Measurements from ENCODE around the gene GPR87. TPM values are rescaled to one million over a fixed set of nuclear protein-coding genes. Genes with fewer than 3 reads are reported as not detected.
A peak's percentile ranks its signal among the peaks of the same experiment; 100 is the strongest.

Gene GPR87
- total RNA-seq, 1 experiment from 2014 or later, result 1.8 TPM

DNA sequence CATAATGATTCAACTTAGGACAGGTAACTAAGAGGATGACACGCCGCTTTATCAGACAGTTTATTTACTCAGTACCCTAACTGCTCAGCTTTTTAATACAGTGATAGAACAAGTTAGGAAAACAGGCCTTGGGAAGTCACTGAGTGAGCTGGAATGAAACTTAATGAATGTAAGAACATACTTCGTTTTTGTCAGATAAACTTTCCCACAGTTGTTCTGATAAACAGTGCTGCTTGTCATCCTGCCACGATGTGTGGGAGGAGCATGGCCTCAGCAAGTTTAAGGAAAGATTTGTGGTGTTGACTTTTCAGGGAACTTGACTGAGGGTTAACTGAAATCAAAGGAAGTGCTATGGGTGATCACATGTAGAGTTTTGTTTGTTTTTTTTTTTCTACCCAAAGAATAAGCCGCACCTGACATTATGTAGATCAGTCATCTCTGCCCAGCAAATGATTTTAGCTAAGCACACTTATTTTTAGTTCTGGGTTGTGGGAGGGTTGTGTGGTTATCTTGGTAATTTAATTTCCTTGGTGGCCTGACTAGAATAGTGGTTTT is 32.6 kb downstream of the GPR87 start:
- peak; percentile 52 for DNase-seq (ENCODE audit: low spot score)

GRCh38 chr3:151283387-151283786 is 33.2 kb downstream of the GPR87 start:
- DNase-seq (ENCODE audit: low spot score), result no peak

DNA sequence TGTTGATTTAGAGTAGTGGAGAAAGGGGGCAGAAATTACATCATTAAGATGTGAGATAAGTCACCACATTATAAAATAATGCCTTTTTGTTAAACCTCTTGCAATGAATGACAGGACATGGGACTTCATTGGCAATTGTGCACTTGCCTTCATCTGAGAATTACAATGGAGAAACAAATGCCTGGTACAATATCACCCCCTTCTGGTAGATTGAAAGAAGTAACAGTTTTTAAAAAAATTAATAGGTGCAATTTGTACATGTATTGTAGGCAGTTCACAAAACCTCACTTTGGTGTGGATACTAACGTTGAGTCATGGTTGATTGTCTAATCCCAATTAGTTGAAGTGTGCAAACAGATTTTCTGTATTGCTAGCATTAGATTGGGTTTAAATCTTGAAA is 33.7 kb downstream of the GPR87 start:
- peak; percentile 85 for DNase-seq (ENCODE audit: low spot score)

- no peak for DNase-seq (ENCODE audit: low spot score)
These were observed 34.8 kb downstream of the GPR87 start for GRCh38 chr3:151281671-151282324.

DNA sequence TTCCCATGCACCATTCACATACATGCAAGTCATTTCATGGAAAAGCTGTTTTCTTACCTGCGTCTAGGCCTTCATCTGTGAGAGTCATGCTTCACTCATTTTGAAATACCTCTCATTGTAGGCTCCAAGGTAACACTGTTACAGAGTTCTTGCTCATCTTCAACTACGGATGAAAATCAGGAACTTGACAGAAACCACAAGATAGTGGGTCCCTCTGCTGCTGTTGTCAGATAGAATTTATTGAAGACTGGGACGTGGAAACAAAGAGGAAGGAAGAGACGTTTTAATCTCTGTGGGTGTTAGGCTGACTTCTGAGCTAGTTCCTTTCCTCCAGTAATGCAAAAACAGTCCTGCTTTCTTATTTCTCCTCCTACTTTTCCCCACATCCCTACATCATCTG is 38.4 kb downstream of the GPR87 start, which contains the start of gene P2RY14:
P2RY14 (minus strand) TSS at position 313 of the 400 bp plus-strand sequence. CDS start 64,226 bp downstream, outside the sequence.
- DNase-seq (ENCODE audit: low spot score), result no peak

GRCh38 chr3:151276687-151277042 is 40.0 kb downstream of the GPR87 start:
- DNase-seq (ENCODE audit: low spot score), result no peak

DNA sequence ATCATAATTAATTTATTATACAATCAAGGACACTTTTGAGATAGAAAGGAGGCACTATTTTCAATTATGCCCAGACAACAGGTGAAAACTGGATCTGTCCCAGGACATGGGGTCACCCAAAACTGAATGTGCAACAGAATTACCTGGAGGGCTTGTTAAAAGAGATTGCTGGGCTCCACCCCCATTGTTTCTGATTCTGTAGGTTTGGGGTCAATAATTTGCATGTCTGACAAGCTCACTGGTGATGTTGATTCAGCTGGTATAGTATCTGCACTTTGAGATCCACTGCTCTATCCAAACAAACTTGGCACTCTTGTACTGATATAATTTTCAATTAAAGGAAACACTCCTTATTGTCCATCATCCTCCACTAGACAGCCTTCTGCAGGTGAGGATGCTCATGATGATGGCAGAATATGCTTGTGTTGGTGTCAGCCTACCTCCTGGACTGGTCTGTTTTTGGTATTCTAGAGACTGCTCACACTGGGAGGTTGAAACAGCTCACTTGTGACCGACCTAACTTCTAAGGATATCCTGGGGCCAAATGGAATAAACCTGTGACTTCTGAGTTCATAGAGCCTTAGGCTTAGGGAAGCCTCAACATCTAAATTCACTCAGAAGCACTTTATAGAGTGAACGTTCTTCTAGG is 40.5 kb downstream of the GPR87 start:
- DNase-seq (ENCODE audit: low spot score), result no peak

- DNase-seq (ENCODE audit: low spot score), result no peak
These were observed 41.5 kb downstream of the GPR87 start for GRCh38 chr3:151275091-151275490.

GRCh38 chr3:151269631-151270030 is 47.0 kb downstream of the GPR87 start:
- no peak for DNase-seq (ENCODE audit: low spot score)

DNA sequence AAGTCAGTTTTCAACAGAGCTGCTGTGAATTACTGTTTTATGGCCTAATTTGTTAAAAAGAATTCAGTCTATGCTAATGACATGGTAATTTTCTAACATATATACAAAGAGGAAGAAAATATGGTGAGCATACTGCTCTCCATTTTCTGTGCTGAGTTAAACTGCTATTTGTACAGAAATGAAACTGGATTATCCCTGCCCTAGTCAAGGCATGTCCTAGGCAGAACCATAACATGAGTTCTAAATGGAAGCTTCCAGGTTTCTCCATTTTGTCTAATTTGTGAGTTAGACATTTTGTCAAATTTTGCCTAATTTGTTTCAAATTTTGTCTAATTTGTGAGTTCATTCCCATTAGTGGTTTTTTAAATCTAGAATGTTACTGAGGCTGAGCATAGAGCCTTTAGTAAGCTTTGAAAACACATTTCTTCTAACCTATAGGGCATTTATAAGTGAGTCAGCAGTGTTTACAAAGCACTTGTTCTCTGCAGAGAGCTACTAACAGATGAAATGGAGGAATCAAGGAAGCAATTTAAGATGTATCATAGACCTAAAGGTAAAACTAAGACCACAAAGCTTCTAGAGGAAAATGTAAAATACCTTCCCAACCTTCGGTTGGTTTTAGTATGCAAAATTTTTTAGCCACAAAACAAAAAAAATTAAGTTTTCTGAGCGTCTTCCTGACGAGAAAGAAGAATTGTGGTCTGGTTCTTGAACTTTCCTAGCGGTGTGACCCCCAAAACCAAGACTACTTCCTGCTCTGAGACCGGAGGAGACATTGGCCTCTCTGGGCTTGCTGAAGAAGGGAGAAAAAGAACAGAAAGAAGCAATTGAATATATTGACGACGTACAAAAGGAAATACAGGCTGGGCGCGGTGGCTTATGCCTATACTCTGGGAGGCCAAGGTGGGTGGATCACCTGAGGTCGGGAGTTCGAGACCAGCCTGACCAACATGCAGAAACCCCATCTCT is 48.1 kb downstream of the GPR87 start:
- no peak for DNase-seq (ENCODE audit: low spot score)

- no peak for DNase-seq (ENCODE audit: low spot score)
These were observed 49.6 kb downstream of the GPR87 start for GRCh38 chr3:151267066-151267465.

DNA sequence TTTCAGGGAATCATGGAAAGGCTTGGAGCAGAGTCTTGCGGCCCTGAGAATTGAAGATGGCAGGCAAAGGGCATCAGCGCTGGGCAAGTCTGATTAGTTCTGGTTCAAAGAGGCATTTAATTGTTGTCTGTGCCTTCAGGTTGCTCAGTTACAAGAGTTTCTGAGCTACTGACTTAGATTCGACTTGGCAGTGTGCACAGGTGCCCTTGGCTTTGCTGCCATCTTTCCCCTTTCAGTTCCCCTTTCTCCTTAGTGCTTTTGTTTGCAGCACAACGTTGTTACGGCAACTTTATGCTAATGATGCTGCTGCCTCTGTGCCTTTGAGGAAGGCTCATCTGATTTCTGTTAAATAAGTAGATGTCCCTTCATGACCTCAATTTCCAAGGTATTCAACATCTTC is 50.8 kb downstream of the GPR87 start:
- no peak for DNase-seq (ENCODE audit: low spot score)

GRCh38 chr3:151265166-151265565 is 51.5 kb downstream of the GPR87 start:
- DNase-seq (ENCODE audit: low spot score), result no peak

- DNase-seq (ENCODE audit: low spot score), result no peak
These were observed 52.0 kb downstream of the GPR87 start for GRCh38 chr3:151264605-151265004.

GRCh38 chr3:151262871-151263525 is 53.6 kb downstream of the GPR87 start:
- no peak for DNase-seq (ENCODE audit: low spot score)

DNA sequence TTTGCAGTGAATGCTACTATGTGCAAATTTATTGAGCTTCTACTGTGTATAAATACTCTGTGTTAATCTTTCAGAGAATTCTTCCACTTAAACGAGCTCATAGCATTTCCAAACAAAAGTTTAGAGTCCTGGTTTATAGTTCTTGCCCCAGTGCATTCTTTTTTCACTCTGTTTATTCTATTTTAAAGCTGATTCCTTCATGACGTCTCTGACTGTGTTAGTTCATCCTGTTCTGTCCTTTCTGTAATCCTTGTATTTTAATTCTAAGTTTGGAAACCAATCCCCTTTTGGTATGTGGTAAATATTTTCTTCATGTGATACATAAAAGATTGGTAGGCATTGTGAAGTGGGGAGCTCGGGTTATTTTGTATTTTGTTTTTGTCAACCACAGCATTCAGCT is 57.0 kb downstream of the GPR87 start:
- no peak for DNase-seq (ENCODE audit: low spot score)

GRCh38 chr3:151256749-151257148 is 59.9 kb downstream of the GPR87 start:
- DNase-seq (ENCODE audit: low spot score), result no peak

DNA sequence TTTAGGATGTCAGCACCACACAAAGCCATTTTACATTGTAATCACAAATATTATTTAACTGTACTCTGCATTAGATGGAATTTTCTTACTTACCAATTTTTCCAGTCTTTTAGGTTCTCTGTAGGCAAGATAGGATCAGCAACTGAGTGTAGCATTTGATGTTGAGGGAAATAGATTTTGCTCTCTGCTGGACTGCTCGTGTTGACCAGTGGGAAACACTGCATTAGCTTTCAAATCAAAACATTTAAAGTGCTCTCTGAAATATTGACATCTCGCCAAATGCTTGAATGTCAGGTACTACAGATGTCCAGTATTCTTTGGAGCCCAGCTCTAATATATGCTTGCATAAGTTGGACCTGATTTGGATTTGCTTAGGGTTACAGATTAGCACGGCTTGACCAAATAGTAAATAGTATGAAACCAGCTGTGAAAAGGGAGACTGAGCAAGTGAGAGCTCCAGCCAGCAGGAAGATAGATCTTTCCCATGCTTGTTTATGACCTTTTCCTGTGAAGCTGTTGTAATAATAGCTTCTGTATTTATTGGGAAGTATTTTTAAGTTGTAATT is 67.8 kb downstream of the GPR87 start:
- DNase-seq (ENCODE audit: low spot score), result no peak
